ENCODE results near the gene SALL3. TPM values are rescaled to one million over a fixed set of nuclear protein-coding genes. Genes with fewer than 3 reads are reported as not detected.

SALL3 gene
- total and polyA plus RNA-seq, 2 of the 4 experiments (the other 2 are of a cell fraction): not detected

- TF ChIP-seq ELK1 (IDR thresholded peaks at IDR 0.05; ENCODE audit: borderline replicate concordance, low read depth, low read length): no peak
These were observed 1.8 kb upstream of the SALL3 start (continued) for GRCh38 chr18:78977637-78978348.

- H2BK120ac ChIP-seq (ENCODE audit: low read depth, low read length): no peak overlapping the region
- H3K9ac ChIP-seq (ENCODE audit: low read depth, low read length): no peak overlapping the region
- H2BK15ac ChIP-seq (ENCODE audit: low read depth, low read length): no peak overlapping the region
- no peaks in the 10 kb centered on the region for H3K79me1 ChIP-seq (ENCODE audit: low read depth in 1 of 2, low read length in 2 of 2)
- H3K9me3 ChIP-seq (ENCODE audit: control insufficient read depth, insufficient read depth, low read length): peaks cover 6% of the 10 kb centered on the region; the same call in 1 of the 2 replicates
- H3K18ac ChIP-seq (ENCODE audit: low read depth, low read length): no peak overlapping the region
- H3K36me3 ChIP-seq (ENCODE audit: control insufficient read depth, insufficient read depth, low read length): no peaks in the 10 kb centered on the region
- H3K23ac ChIP-seq (ENCODE audit: low read depth, low read length): no peak overlapping the region
- no peak overlapping the region for H3K56ac ChIP-seq (ENCODE audit: extremely low read depth, insufficient read depth, low read length)
- ChIA-PET CTCF (no interaction called here), POLR2A (ENCODE audit: unreplicated experiment) (no interaction called here)
- no peak overlapping the region for H3K4ac ChIP-seq (ENCODE audit: low read depth, low read length)
- no peak overlapping the region for H2AK9ac ChIP-seq (replicated peaks; ENCODE audit: low read depth, low read length, poor library complexity)
- H4K20me1 ChIP-seq (ENCODE audit: insufficient read depth, low read length): no peaks in the 10 kb centered on the region
- no peak overlapping the region for H2AK5ac ChIP-seq (ENCODE audit: low read depth, low read length)
- DNase-seq (no peak), ATAC-seq (ENCODE audit: low read depth) (no peak)
- dilution Hi-C loops (cut with HindIII; ENCODE audit: low sequenced_read_pairs, unreplicated experiment) (no loop called here), in situ Hi-C loops (cut with MboI; ENCODE audit: low sequenced_read_pairs) (no loop called here), intact Hi-C loops (cut with micrococcal nuclease) (no loop called here)
- H3K4me3 ChIP-seq (ENCODE audit: insufficient read depth, low read depth, low read length): no peak overlapping the region
- BruUV-seq (replicated peaks): no TSS peak
- H3K27ac ChIP-seq (ENCODE audit: insufficient read depth, low read length): no peak overlapping the region
- H2AFZ ChIP-seq (replicated peaks; ENCODE audit: low read length, poor library complexity): no peak overlapping the region
- H4K8ac ChIP-seq (ENCODE audit: low read depth in 2 of 2, low read length in 2 of 2): no peak overlapping the region
- peaks cover 54% of the 10 kb centered on the region for H3K27me3 ChIP-seq (ENCODE audit: control insufficient read depth, insufficient read depth, low read length)
- 2% methylated on average over 23 of the region's 80 CpGs; no CpG with 5 or more reads in 1 of the 2 experiments for WGBS, 2 experiments (ENCODE audit: extremely low coverage in 2 of 2, insufficient read length in 1 of 2)
- no peak overlapping the region for H2BK20ac ChIP-seq (ENCODE audit: low read depth, low read length)
- H4K91ac ChIP-seq (ENCODE audit: insufficient read depth, low read depth, low read length): no peak overlapping the region
- H2BK5ac ChIP-seq (ENCODE audit: low read depth, low read length, poor library complexity, severe bottlenecking): no peak overlapping the region
- H4K5ac ChIP-seq (ENCODE audit: low read depth, low read length): no peak overlapping the region
- no peaks in the 10 kb centered on the region for H3K9me1 ChIP-seq (ENCODE audit: insufficient read depth, low read length)
- no peaks in the 10 kb centered on the region for H3K4me1 ChIP-seq (ENCODE audit: control insufficient read depth, insufficient read depth, low read length)
- H3K14ac ChIP-seq (replicated peaks; ENCODE audit: low read depth, low read length): no peak overlapping the region
- no peak overlapping the region for H3K4me2 ChIP-seq (ENCODE audit: low read depth, low read length)
- no peak for TF ChIP-seq NFE2L2 (IDR thresholded peaks at IDR 0.05; ENCODE audit: low read depth, low read length)
- TF ChIP-seq ELK1 (IDR thresholded peaks at IDR 0.05; ENCODE audit: borderline replicate concordance, low read depth, low read length): no peak
- no peak for TF ChIP-seq CTCF (conservative IDR thresholded peaks at IDR 0.05; ENCODE audit: low read depth, low read length)
- no peak for TF ChIP-seq CEBPB (IDR thresholded peaks at IDR 0.05; ENCODE audit: low read depth, low read length)
- TF ChIP-seq USF2 (IDR thresholded peaks at IDR 0.05; ENCODE audit: low read depth, low read length): no peak
- no peak for TF ChIP-seq FOS (IDR thresholded peaks at IDR 0.05; ENCODE audit: low read depth, low read length)
- no peak for TF ChIP-seq RFX5 (IDR thresholded peaks at IDR 0.05; ENCODE audit: low read depth, low read length)
- no peak for TF ChIP-seq MAFK (IDR thresholded peaks at IDR 0.05; ENCODE audit: low read depth, low read length)
- no peak for TF ChIP-seq MAZ (IDR thresholded peaks at IDR 0.05; ENCODE audit: borderline replicate concordance, low read depth, low read length)
These were observed 1.1 kb upstream of the SALL3 start for GRCh38 chr18:78978349-78979055.
